T follicular helper cell (primary cell): ENCODE results near the gene STX16.

Experiments used
- DNase-seq: peaks from one replicate; pipeline ENCODE4 v3.0.0-alpha.2; 2020; ENCODE audit warnings: low read depth

The STX16 gene

GRCh38 chr20:58710481-58711265, 59.6 kb downstream of the STX16 start:
- DNase-seq = no peak

GRCh38 chr20:58711266-58712051, 60.4 kb downstream of the STX16 start:
- DNase-seq = no peak

GRCh38 chr20:58712151-58712791, 61.2 kb downstream of the STX16 start:
- no peak for DNase-seq

GRCh38 chr20:58712806-58713731, 62.0 kb downstream of the STX16 start:
- no peak for DNase-seq

- DNase-seq = no peak
Measured at GRCh38 chr20:58713801-58714339, 62.8 kb downstream of the STX16 start.

- DNase-seq = no peak
Measured at GRCh38 chr20:58714340-58714922, 63.3 kb downstream of the STX16 start.

- no peak for DNase-seq
Measured at GRCh38 chr20:58714923-58715351, 63.9 kb downstream of the STX16 start.

GRCh38 chr20:58715391-58715800, 64.3 kb downstream of the STX16 start:
- no peak for DNase-seq

- no peak for DNase-seq
Measured at GRCh38 chr20:58715801-58716475, 64.9 kb downstream of the STX16 start.

GRCh38 chr20:58716476-58717277, 65.6 kb downstream of the STX16 start:
- DNase-seq = no peak

- no peak for DNase-seq
Measured at GRCh38 chr20:58717278-58718091, 66.4 kb downstream of the STX16 start.

- DNase-seq = no peak
Measured at GRCh38 chr20:58718121-58718563, 67.1 kb downstream of the STX16 start.

- DNase-seq = no peak
Measured at GRCh38 chr20:58718729-58719128, 67.6 kb downstream of the STX16 start.

GRCh38 chr20:58719258-58719657, 68.2 kb downstream of the STX16 start:
- no peak for DNase-seq

- DNase-seq = no peak
Measured at GRCh38 chr20:58719971-58720371, 68.9 kb downstream of the STX16 start.

- no peak for DNase-seq
Measured at GRCh38 chr20:58720890-58721289, 69.8 kb downstream of the STX16 start.

- no peak for DNase-seq
Measured at GRCh38 chr20:58721951-58722778, 71.1 kb downstream of the STX16 start.
